Sigmoid colon (tissue), 7 donors: ENCODE results near the gene KREMEN1. TPM values are rescaled to one million over a fixed set of nuclear protein-coding genes. Genes with fewer than 3 reads are reported as not detected.

ENCODE experiments used
- DNase-seq: peaks from one replicate; pipeline ENCODE4 v3.0.0-alpha.2; 2019
- H3K27ac ChIP-seq, 4 donors: fragments of 200-600 bp; sonication (generic); one replicate each; pipeline ENCODE4 v1.5.1; 2016 to 2019; ENCODE audit warnings: mild to moderate bottlenecking in 1 of 4
- H3K27me3 ChIP-seq, 3 donors: fragments of 200-600 bp; sonication (generic); one replicate each; pipeline ENCODE4 v1.5.1; 2019; ENCODE audit warnings: mild to moderate bottlenecking in 1 of 3
- H3K36me3 ChIP-seq, 4 donors: fragments of 200-600 bp; sonication (generic); one replicate each; pipeline ENCODE4 v1.5.1; 2016 to 2019
- H3K4me1 ChIP-seq, 4 donors: fragments of 200-600 bp; sonication (generic); one replicate each; pipeline ENCODE4 v1.5.1; 2017 to 2019
- H3K4me3 ChIP-seq, 4 donors: fragments of 200-600 bp; sonication (generic); one replicate each; pipeline ENCODE4 v1.5.1; 2017 to 2019; ENCODE audit warnings: mild to moderate bottlenecking in 2 of 4, moderate library complexity in 1 of 4
- H3K9me3 ChIP-seq, 4 donors: fragments of 200-600 bp in 3 of 4; sonication (generic) in 3 of 4; one replicate each; pipeline versions ENCODE4 v1.5.1 to v1.6.1; 2013 to 2019
- EP300 ChIP-seq, 4 donors: sonication (generic); formaldehyde crosslinking; IDR thresholded peaks; one replicate each; pipeline ENCODE4 v1.6.1; 2017; ENCODE audit warnings: antibody characterized with exemption in 4 of 4
- POLR2A ChIP-seq, 2 donors: fragments of 450-650 bp; IDR thresholded peaks; one replicate each; pipeline ENCODE4 v1.6.1; 2016; ENCODE audit warnings: antibody characterized with exemption in 2 of 2, mild to moderate bottlenecking in 2 of 2, moderate library complexity in 2 of 2
- POLR2AphosphoS5 ChIP-seq, 4 donors: sonication (generic); formaldehyde crosslinking; IDR thresholded peaks; one replicate each; pipeline ENCODE4 v1.6.1; 2017; ENCODE audit warnings: antibody characterized with exemption in 4 of 4
- WGBS, 2 donors: extraction: QIAGEN DNeasy Blood & Tissue Kit; methylation state at CpG; one replicate each; pipeline ENCODE4 v1.1.7; 2013; 5-methylcytosine and 5-hydroxymethylcytosine counted together
- intact Hi-C: fragments of 100-400 bp; cut with DNase I; formaldehyde crosslinking; loops from one replicate; pipeline ENCODE4 v1.15.1; 2023
- polyA plus RNA-seq, 3 donors: library from polyadenylated mRNA; stranded (reverse); fragments of 200-250 nt; gene quantifications; one replicate each; pipeline ENCODE4 v1.2.3, GENCODE V29; 2013
- small RNA-seq, 3 donors: library from RNA; depleted of rRNA; stranded (forward); fragments of <200 nt; gene quantifications; one replicate each; pipeline ENCODE3, GENCODE V24; 2016
- total RNA-seq, 4 donors: library from RNA; depleted of rRNA; stranded (reverse); fragments of >200 nt; gene quantifications; one replicate each; pipeline ENCODE4 v1.1.0, GENCODE V29; 2016
- TF ChIP-seq, protein P1 (sequence below), 4 experiments: fragments of 450-650 bp in 3 of 4; fragments of 200-600 bp in 1 of 4; IDR thresholded peaks; one replicate each; pipeline ENCODE4 v1.5.1; 2016 to 2019; ENCODE audit warnings: antibody characterized with exemption in 4 of 4, mild to moderate bottlenecking in 3 of 4, moderate library complexity in 2 of 4
- donor health status: healthy with polysubstance abuse.
- donor health status: Bipolar disorder and iron deficiency.
- donor health status: healthy.

The KREMEN1 gene
- total and polyA plus RNA-seq, 7 donors, result 4.2 to 13.2 (median 6.7) TPM

DNA sequence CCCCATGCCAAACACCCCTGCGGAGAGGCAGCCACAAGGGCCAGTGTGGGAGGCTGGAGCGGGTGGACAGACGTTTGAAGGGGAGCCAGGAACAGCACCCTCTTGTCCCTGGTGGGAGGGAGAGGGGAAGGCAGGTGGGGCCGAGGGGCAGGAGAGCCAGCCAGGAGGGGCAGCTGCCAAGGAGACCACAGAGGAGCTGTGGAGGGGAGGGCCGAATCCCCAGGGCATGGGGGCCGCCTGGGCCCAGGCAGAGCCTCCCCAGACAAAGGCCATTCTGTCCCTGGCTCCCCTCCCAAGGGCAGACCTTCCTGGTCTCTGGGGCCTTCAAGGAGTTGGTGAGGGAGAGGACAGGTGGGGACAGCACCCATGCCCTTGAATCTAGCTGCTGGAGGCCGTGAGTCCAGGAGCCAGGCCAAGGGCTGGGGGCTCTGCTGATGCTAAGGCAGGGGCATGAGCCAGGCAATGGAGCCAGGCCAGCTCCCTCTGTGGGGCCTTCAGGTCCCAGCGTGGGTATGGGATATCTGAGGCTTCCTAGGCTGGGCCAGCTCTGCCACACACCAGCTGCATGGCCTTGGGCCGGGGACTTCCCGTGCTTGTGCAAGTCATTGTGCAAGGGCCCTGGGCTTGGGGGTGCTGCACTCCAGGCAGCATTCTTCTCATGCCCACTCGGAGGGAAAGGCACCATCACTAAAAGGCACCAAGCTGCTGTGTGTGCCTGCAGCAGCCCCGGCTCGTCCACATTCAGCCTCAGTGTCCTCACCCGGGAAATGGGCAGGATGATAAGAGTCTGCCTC lies 144.2 kb downstream of the KREMEN1 start:
- 78 to 80% methylated on average over 14 of the region's 14 CpGs for WGBS, 2 donors
- DNase-seq, result peak; percentile 64
- H3K36me3 ChIP-seq, result no peaks in the 10 kb centered on the region
- no peaks in the 10 kb centered on the region for H3K9me3 ChIP-seq
- intact Hi-C loops, result no loop called here
- H3K27ac ChIP-seq, result no peak overlapping the region
- no peak overlapping the region for H3K4me3 ChIP-seq
- no peaks in the 10 kb centered on the region for H3K27me3 ChIP-seq
- TF ChIP-seq POLR2AphosphoS5 (IDR thresholded peaks at IDR 0.05) (no peak), POLR2A (IDR thresholded peaks at IDR 0.05) (no peak), EP300 (IDR thresholded peaks at IDR 0.05) (no peak)
- TF ChIP-seq, protein P1, sequence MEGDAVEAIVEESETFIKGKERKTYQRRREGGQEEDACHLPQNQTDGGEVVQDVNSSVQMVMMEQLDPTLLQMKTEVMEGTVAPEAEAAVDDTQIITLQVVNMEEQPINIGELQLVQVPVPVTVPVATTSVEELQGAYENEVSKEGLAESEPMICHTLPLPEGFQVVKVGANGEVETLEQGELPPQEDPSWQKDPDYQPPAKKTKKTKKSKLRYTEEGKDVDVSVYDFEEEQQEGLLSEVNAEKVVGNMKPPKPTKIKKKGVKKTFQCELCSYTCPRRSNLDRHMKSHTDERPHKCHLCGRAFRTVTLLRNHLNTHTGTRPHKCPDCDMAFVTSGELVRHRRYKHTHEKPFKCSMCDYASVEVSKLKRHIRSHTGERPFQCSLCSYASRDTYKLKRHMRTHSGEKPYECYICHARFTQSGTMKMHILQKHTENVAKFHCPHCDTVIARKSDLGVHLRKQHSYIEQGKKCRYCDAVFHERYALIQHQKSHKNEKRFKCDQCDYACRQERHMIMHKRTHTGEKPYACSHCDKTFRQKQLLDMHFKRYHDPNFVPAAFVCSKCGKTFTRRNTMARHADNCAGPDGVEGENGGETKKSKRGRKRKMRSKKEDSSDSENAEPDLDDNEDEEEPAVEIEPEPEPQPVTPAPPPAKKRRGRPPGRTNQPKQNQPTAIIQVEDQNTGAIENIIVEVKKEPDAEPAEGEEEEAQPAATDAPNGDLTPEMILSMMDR (IDR thresholded peaks at IDR 0.05), result no peak
- peaks cover 0 to 4% (median 0%) of the 10 kb centered on the region in 4 donors for H3K4me1 ChIP-seq

Small RNAs within 50 kb of the gene (small RNA-seq; reads per million reads assigned to genes)
- 0 reads per million in 3 donors for gene RNU6-1219P
- gene RNU6-810P, result 0 reads per million in 3 donors

Other genes starting within 250 kb of the KREMEN1 start
- 10 to 100 TPM in 2 of 4 donors, 1 to 10 TPM in 2; 8.9 to 13.6 (median 9.7) TPM for gene ZNRF3, start 189.5 kb upstream of the KREMEN1 start, total RNA-seq
- 1 to 10 TPM in 1 of 3 donors, under 1 TPM in 2; 0.23 to 3.9 (median 0.60) TPM for gene ZNRF3, start 189.5 kb upstream of the KREMEN1 start, polyA plus RNA-seq
- not detected for gene C22orf31, start 11.2 kb upstream of the KREMEN1 start, total RNA-seq
- gene C22orf31, start 11.2 kb upstream of the KREMEN1 start, polyA plus RNA-seq, result under 1 TPM in 1 of 3 donors, not detected in 2; 0.60 TPM
- 1 to 10 TPM in 2 of 4 donors, under 1 TPM in 2; 0.27 to 4.7 (median 1.2) TPM for gene EMID1, start 132.9 kb downstream of the KREMEN1 start, total RNA-seq
- gene EMID1, start 132.9 kb downstream of the KREMEN1 start, polyA plus RNA-seq, result 1 to 10 TPM; 3.2 to 5.9 (median 3.6) TPM
- gene RHBDD3, start 194.9 kb downstream of the KREMEN1 start, total RNA-seq, result 10 to 100 TPM; 16.1 to 20.5 (median 18.0) TPM
- 10 to 100 TPM in 1 of 3 donors, 1 to 10 TPM in 2; 5.4 to 40.7 (median 8.3) TPM for gene RHBDD3, start 194.9 kb downstream of the KREMEN1 start, polyA plus RNA-seq
- 100 to 1,000 TPM; 170 to 233 (median 177) TPM for gene EWSR1, start 195.2 kb downstream of the KREMEN1 start, total RNA-seq
- 100 to 1,000 TPM in 1 of 3 donors, 10 to 100 TPM in 2; 81.4 to 182 (median 83.5) TPM for gene EWSR1, start 195.2 kb downstream of the KREMEN1 start, polyA plus RNA-seq
- gene GAS2L1, start 233.6 kb downstream of the KREMEN1 start, total RNA-seq, result 10 to 100 TPM; 14.0 to 25.2 (median 19.3) TPM
- gene GAS2L1, start 233.6 kb downstream of the KREMEN1 start, polyA plus RNA-seq, result 10 to 100 TPM; 12.0 to 27.5 (median 23.8) TPM
- 1 to 10 TPM in 2 of 4 donors, under 1 TPM in 2; 0.33 to 1.7 (median 0.92) TPM for gene RASL10A, start 242.7 kb downstream of the KREMEN1 start, total RNA-seq
- gene RASL10A, start 242.7 kb downstream of the KREMEN1 start, polyA plus RNA-seq, result 1 to 10 TPM in 1 of 3 donors, not detected in 2; 3.0 TPM